ENCODE results near the gene FAM131A. TPM values are rescaled to one million over a fixed set of nuclear protein-coding genes. Genes with fewer than 3 reads are reported as not detected.

Gene FAM131A
- total RNA-seq, 6 donors from 2014 or later: 14.8 to 52.7 (median 25.2) TPM

- Histone ChIP-seq H3K4me3 (no peak overlapping the region), H3K9me3 (no peaks in the 10 kb centered on the region), H3K36me3 (no peaks in the 10 kb centered on the region), H3K27me3 (peaks cover 0 to 25% (median 15%) of the 10 kb centered on the region in 4 donors), H3K27ac (no peak overlapping the region), H3K4me1 (peaks cover 13 to 28% (median 15%) of the 10 kb centered on the region in 4 donors)
- ATAC-seq (ENCODE audit: low FRiP score in 2 of 2): no peak
- peak in 1 of 2 donors; percentile 69 for DNase-seq
- WGBS, 2 donors: 90 to 95% methylated on average over 14 to 15 of the region's 15 CpGs
- TF ChIP-seq POLR2AphosphoS5 (IDR thresholded peaks at IDR 0.05) (no peak), CTCF (IDR thresholded peaks at IDR 0.05) (no peak), POLR2A (IDR thresholded peaks at IDR 0.05) (no peak), EP300 (IDR thresholded peaks at IDR 0.05) (no peak)
Observed at GRCh38 chr3:184383033-184383740, 45.8 kb downstream of the FAM131A start.

GRCh38 chr3:184384342-184384741 lies 46.9 kb downstream of the FAM131A start:
- H3K4me3 ChIP-seq: no peak overlapping the region
- DNase-seq: no peak
- H3K9me3 ChIP-seq: no peaks in the 10 kb centered on the region
- H3K36me3 ChIP-seq: no peaks in the 10 kb centered on the region
- no peak for ATAC-seq (ENCODE audit: low FRiP score in 2 of 2)
- H3K27ac ChIP-seq: no peak overlapping the region
- peaks cover 0 to 23% (median 12%) of the 10 kb centered on the region in 4 donors for H3K27me3 ChIP-seq
- 83 to 90% methylated on average over 4 to 9 of the region's 9 CpGs for WGBS, 2 donors
- TF ChIP-seq POLR2AphosphoS5 (IDR thresholded peaks at IDR 0.05) (no peak), EP300 (IDR thresholded peaks at IDR 0.05) (no peak), CTCF (IDR thresholded peaks at IDR 0.05) (no peak), POLR2A (IDR thresholded peaks at IDR 0.05) (no peak)
- peaks cover 13 to 24% (median 15%) of the 10 kb centered on the region in 4 donors for H3K4me1 ChIP-seq

DNA sequence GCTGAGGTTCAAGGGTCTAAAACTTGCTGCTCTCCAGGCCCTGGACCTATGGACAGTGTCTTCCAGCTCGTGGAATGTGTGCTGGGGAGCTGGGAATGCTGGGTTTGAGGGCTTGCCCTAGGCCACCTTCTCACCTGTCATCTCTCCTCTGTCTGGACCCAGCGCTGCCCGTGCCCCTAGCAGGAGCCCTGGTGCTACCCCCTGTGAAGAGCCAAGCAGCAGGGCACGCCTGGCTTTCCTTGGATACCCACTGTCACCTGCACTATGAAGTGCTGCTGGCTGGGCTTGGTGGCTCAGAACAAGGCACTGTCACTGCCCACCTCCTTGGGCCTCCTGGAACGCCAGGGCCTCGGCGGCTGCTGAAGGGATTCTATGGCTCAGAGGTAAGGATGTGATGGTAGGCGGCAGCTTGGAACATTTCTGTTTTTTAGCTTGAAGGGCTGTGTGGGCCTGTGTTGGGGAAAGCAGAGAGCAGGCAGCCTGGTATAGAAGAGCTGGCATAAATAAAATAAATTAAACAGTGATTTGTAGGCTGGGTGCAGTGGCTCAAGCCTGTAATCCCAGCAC lies 47.5 kb downstream of the FAM131A start:
- Histone ChIP-seq H3K27ac (no peak overlapping the region), H3K36me3 (no peaks in the 10 kb centered on the region), H3K4me1 (peaks cover 11 to 20% (median 14%) of the 10 kb centered on the region in 4 donors), H3K4me3 (no peak overlapping the region), H3K27me3 (peaks cover 0 to 20% (median 9%) of the 10 kb centered on the region in 4 donors), H3K9me3 (no peaks in the 10 kb centered on the region)
- WGBS, 2 donors: 80 to 90% methylated on average over 5 to 8 of the region's 8 CpGs
- TF ChIP-seq POLR2AphosphoS5 (IDR thresholded peaks at IDR 0.05) (no peak), EP300 (IDR thresholded peaks at IDR 0.05) (no peak), CTCF (IDR thresholded peaks at IDR 0.05) (no peak), POLR2A (IDR thresholded peaks at IDR 0.05) (no peak)
- ATAC-seq (ENCODE audit: low FRiP score in 2 of 2) (no peak), DNase-seq (no peak)

DNA sequence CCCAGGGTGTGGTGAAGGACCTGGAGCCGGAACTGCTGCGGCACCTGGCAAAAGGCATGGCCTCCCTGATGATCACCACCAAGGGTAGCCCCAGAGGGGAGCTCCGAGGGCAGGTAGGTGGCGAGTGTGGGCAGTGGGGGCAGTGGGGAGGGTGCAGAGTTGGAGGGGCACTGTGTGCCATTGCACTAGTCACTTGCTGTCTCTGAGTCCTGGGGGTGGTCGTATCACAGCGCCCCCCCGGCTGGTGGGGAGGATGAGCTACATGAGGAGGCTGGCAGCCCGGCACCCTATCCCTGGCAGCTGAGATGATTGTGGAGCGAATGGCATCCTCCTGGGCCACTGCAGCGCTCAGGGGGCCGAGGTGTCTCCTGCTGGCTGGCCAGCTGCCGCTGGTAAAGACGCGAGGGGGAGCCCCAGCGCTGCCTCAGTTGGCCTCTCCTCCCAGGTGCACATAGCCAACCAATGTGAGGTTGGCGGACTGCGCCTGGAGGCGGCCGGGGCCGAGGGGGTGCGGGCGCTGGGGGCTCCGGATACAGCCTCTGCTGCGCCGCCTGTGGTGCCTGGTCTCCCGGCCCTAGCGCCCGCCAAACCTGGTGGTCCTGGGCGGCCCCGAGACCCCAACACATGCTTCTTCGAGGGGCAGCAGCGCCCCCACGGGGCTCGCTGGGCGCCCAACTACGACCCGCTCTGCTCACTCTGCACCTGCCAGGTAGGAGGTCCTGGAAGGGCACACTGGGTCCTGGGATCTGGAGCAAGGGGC lies 48.8 kb downstream of the FAM131A start:
- Histone ChIP-seq H3K9me3 (no peaks in the 10 kb centered on the region), H3K27me3 (peaks cover 0 to 8% (median 4%) of the 10 kb centered on the region in 4 donors), H3K4me3 (no peak overlapping the region), H3K27ac (no peak overlapping the region), H3K36me3 (no peaks in the 10 kb centered on the region), H3K4me1 (peaks cover 4 to 8% (median 6%) of the 10 kb centered on the region in 4 donors)
- no peak for TF ChIP-seq POLR2AphosphoS5 (IDR thresholded peaks at IDR 0.05)
- DNase-seq (peak in 1 of 2 donors; percentile 76), ATAC-seq (ENCODE audit: low FRiP score in 2 of 2) (no peak)
- 59 to 61% methylated on average over 19 to 24 of the region's 37 CpGs for WGBS, 2 donors

DNA sequence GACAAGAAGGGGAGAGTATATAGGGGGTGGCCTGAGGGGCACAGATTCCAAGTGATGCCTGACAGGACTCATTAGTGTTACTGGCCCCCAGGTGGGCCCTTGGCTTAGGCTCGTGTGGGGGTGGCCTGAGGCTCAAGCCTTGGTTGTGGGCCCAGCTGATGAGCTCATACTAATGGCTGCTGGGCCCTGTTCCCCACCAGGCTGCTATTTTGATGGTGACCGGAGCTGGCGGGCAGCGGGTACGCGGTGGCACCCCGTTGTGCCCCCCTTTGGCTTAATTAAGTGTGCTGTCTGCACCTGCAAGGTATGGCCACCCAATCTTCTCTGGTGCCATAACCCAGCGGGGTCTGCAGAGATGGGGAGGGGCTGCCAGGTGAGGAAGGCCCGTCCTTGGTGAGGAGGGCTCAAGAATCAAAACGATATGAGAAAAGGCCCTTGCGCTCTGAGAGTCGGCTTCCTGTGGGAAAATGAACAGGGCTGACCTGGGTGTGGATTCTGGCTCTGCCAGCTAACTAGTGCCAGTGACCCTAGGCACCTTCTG lies 49.8 kb downstream of the FAM131A start:
- H3K27me3 ChIP-seq: no peaks in the 10 kb centered on the region
- no peaks in the 10 kb centered on the region for H3K36me3 ChIP-seq
- TF ChIP-seq EP300 (IDR thresholded peaks at IDR 0.05): no peak
- no peak for TF ChIP-seq POLR2AphosphoS5 (IDR thresholded peaks at IDR 0.05)
- TF ChIP-seq POLR2A (IDR thresholded peaks at IDR 0.05): no peak
- TF ChIP-seq CTCF (IDR thresholded peaks at IDR 0.05): no peak
- WGBS, 2 donors: 89 to 90% methylated on average over 5 to 12 of the region's 12 CpGs
- ATAC-seq (ENCODE audit: low FRiP score in 2 of 2) (no peak), DNase-seq (no peak)
- no peaks in the 10 kb centered on the region for H3K4me1 ChIP-seq
- H3K27ac ChIP-seq: no peak overlapping the region
- H3K4me3 ChIP-seq: no peak overlapping the region
- no peaks in the 10 kb centered on the region for H3K9me3 ChIP-seq

All from upper lobe of left lung (tissue), 6 donors.